HL-60 (cell line): Measurements from ENCODE around the gene NKX6-2.

ENCODE experiments used
- DNase-seq, 2 experiments: peaks; one replicate each; pipeline ENCODE4 v3.0.0-alpha.2; 2010 to 2020; ENCODE audit warnings: low read depth in 1 of 2, low spot score in 1 of 2
- H3K27ac ChIP-seq: fragments of 250-450 bp; sonication (Bioruptor Pico); replicated peaks from 2 replicates; pipeline ENCODE4 v1.5.1; 2020; ENCODE audit warnings: mild to moderate bottlenecking, moderate library complexity
- H3K27me3 ChIP-seq: fragments of 250-450 bp; sonication (Bioruptor Pico); 2 replicates; pipeline ENCODE4 v1.5.1; 2021; ENCODE audit warnings: mild to moderate bottlenecking, moderate library complexity; ENCODE audit not compliant: insufficient read depth, poor library complexity, severe bottlenecking
- H3K4me3 ChIP-seq: replicated peaks from 2 replicates; pipeline ENCODE4 v1.5.1; 2011; ENCODE audit warnings: mild to moderate bottlenecking, control low read depth, low read length; ENCODE audit not compliant: insufficient read depth
- GABPA ChIP-seq: IDR thresholded peaks from 2 replicates; pipeline ENCODE4 v1.6.1; 2012; ENCODE audit warnings: low read depth
- POLR2AphosphoS5 ChIP-seq: IDR thresholded peaks from 2 replicates; pipeline ENCODE4 v1.6.1; 2012; ENCODE audit warnings: low read depth
- SPI1 ChIP-seq: IDR thresholded peaks from 2 replicates; pipeline ENCODE4 v1.6.1; 2012; ENCODE audit warnings: low read depth, mild to moderate bottlenecking, borderline replicate concordance
- TF ChIP-seq, protein P1 (sequence below): IDR thresholded peaks from 2 replicates; pipeline ENCODE4 v1.6.1; 2012; ENCODE audit warnings: low read depth; ENCODE audit not compliant: insufficient replicate concordance
- TF ChIP-seq, protein P2 (sequence below): IDR thresholded peaks from one replicate; pipeline ENCODE4 v1.5.1; 2011; ENCODE audit warnings: low read length, control low read depth, inconsistent platforms; ENCODE audit not compliant: insufficient read depth

The NKX6-2 gene

DNA sequence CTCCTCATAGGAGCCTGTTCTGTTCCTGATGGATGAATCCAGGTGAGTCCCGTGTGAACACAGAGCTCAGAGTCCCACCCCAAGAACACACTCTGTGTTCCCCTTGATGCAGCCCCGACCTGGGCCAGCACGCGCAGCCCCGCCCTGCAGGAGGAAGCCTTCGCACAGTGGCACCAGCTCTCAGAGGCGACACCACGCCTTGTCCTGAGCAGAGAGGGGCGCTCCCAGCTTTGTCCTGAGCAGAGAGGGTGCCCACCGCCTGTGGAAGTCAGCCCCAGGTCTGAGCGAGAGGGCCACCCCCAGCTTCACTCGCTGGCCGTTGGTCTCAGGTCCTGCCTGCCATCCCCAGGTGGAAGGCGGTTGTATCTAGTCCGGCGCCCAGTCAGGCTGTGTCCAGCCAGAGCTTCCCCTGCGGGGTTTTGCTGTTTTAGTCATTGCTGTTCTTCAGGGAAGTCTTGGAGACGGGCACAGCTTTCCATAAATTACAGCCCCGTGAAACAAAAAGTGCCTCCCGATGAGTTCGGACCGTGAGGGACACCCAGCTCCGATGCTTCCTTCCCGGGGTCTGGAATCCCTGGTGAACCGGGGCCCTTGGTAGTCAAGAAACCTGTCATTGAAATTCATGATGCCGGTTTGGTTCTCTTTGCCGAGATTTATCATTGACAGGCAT, 43.6 kb downstream of the NKX6-2 start:
- Histone ChIP-seq H3K4me3 (no peak overlapping the region), H3K27ac (no peak overlapping the region), H3K27me3 (no peaks in the 10 kb centered on the region)
- no peak for TF ChIP-seq SPI1
- TF ChIP-seq, protein P1, sequence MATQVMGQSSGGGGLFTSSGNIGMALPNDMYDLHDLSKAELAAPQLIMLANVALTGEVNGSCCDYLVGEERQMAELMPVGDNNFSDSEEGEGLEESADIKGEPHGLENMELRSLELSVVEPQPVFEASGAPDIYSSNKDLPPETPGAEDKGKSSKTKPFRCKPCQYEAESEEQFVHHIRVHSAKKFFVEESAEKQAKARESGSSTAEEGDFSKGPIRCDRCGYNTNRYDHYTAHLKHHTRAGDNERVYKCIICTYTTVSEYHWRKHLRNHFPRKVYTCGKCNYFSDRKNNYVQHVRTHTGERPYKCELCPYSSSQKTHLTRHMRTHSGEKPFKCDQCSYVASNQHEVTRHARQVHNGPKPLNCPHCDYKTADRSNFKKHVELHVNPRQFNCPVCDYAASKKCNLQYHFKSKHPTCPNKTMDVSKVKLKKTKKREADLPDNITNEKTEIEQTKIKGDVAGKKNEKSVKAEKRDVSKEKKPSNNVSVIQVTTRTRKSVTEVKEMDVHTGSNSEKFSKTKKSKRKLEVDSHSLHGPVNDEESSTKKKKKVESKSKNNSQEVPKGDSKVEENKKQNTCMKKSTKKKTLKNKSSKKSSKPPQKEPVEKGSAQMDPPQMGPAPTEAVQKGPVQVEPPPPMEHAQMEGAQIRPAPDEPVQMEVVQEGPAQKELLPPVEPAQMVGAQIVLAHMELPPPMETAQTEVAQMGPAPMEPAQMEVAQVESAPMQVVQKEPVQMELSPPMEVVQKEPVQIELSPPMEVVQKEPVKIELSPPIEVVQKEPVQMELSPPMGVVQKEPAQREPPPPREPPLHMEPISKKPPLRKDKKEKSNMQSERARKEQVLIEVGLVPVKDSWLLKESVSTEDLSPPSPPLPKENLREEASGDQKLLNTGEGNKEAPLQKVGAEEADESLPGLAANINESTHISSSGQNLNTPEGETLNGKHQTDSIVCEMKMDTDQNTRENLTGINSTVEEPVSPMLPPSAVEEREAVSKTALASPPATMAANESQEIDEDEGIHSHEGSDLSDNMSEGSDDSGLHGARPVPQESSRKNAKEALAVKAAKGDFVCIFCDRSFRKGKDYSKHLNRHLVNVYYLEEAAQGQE: no peak
- no peak for DNase-seq

DNA sequence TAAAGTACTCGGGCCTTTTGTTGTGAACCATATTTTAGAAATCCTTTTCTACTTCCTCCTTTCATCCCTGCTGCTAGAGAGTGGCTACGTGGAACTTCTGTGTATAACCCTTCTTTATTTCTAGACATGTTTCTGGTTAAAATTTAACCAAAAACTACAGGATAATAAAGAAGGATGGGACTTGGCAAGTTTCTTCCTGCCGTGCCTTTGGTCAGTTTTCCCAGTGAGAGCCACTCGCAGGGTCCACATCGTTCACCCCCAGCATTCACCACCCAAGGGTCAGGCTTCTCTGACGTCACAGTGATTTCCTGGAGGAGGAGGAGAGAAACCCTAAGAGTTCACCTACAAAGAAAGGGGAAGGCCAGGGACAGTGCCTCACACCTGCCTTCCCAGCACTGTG, 45.4 kb downstream of the NKX6-2 start:
- no peak overlapping the region for H3K27ac ChIP-seq
- no peak for TF ChIP-seq POLR2AphosphoS5
- TF ChIP-seq, protein P1: no peak
- TF ChIP-seq, protein P2, sequence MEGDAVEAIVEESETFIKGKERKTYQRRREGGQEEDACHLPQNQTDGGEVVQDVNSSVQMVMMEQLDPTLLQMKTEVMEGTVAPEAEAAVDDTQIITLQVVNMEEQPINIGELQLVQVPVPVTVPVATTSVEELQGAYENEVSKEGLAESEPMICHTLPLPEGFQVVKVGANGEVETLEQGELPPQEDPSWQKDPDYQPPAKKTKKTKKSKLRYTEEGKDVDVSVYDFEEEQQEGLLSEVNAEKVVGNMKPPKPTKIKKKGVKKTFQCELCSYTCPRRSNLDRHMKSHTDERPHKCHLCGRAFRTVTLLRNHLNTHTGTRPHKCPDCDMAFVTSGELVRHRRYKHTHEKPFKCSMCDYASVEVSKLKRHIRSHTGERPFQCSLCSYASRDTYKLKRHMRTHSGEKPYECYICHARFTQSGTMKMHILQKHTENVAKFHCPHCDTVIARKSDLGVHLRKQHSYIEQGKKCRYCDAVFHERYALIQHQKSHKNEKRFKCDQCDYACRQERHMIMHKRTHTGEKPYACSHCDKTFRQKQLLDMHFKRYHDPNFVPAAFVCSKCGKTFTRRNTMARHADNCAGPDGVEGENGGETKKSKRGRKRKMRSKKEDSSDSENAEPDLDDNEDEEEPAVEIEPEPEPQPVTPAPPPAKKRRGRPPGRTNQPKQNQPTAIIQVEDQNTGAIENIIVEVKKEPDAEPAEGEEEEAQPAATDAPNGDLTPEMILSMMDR: no peak
- TF ChIP-seq SPI1: no peak
- TF ChIP-seq GABPA: no peak
- H3K27me3 ChIP-seq: no peaks in the 10 kb centered on the region
- DNase-seq: no peak
- no peak overlapping the region for H3K4me3 ChIP-seq

DNA sequence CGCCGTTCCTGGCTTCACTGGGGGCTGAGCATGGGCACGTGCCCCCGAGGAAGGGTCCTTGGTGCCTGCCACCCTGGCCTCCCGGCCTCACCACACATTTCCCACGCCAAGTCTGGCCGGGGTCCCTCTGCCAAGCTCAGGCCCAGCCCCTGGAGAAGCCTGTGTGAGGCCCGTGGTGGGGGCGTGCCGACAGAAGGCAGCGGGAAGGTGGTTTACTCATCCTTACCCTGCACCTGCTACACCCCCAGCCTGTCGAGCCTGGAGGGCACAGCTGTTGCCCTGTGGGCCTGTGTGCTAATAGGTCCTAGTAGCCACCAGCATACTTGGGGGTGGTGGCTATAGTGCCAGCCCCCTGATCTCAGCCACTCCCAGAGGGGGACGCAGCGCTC, 46.7 kb downstream of the NKX6-2 start:
- no peak for TF ChIP-seq GABPA
- TF ChIP-seq, protein P2: no peak
- no peak for TF ChIP-seq SPI1
- TF ChIP-seq, protein P1: no peak
- TF ChIP-seq POLR2AphosphoS5: no peak
- Histone ChIP-seq H3K4me3 (no peak overlapping the region), H3K27me3 (no peaks in the 10 kb centered on the region), H3K27ac (no peak overlapping the region)
- DNase-seq: no peak
